ENCODE measurements around the gene IL17C.
"Not testable (repeated sequence)": the region's sequence is repeated elsewhere in the genome, so short reads cannot be mapped to it uniquely, and the experiment has no call there.

The IL17C gene

GRCh38 chr16:88638323-88639230 lies at the start of gene IL17C:
IL17C (plus strand) TSS chr16:88638572; CDS start chr16:88638642, 70 bp downstream.
- DNase-seq: no peak

GRCh38 chr16:88588754-88589153 lies 49.6 kb upstream of the IL17C start:
- DNase-seq: no peak

GRCh38 chr16:88589441-88589840 lies 48.9 kb upstream of the IL17C start:
- DNase-seq: no peak

- peak; percentile 44 for DNase-seq
Observed at GRCh38 chr16:88591577-88592021, 46.8 kb upstream of the IL17C start.

- DNase-seq: no peak
Observed at GRCh38 chr16:88593061-88593460, 45.3 kb upstream of the IL17C start.

- DNase-seq: no peak
Observed at GRCh38 chr16:88593489-88593888, 44.9 kb upstream of the IL17C start.

GRCh38 chr16:88593910-88594309 lies 44.5 kb upstream of the IL17C start:
- no peak for DNase-seq

GRCh38 chr16:88595101-88595500 lies 43.3 kb upstream of the IL17C start:
- no peak for DNase-seq

- DNase-seq: no peak
Observed at GRCh38 chr16:88595921-88596320, 42.5 kb upstream of the IL17C start.

GRCh38 chr16:88596483-88596882 lies 41.9 kb upstream of the IL17C start:
- no peak for DNase-seq

GRCh38 chr16:88597856-88598491 lies 40.4 kb upstream of the IL17C start:
- DNase-seq: no peak

GRCh38 chr16:88599092-88599733 lies 39.2 kb upstream of the IL17C start:
- no peak for DNase-seq

- DNase-seq: no peak
Observed at GRCh38 chr16:88599825-88600538, 38.4 kb upstream of the IL17C start.

- no peak for DNase-seq
Observed at GRCh38 chr16:88600539-88600896, 37.9 kb upstream of the IL17C start.

GRCh38 chr16:88601313-88602036 lies 36.9 kb upstream of the IL17C start:
- no peak for DNase-seq

GRCh38 chr16:88602091-88602490 lies 36.3 kb upstream of the IL17C start:
- DNase-seq: no peak

GRCh38 chr16:88605186-88606147 lies 32.9 kb upstream of the IL17C start:
- no peak for DNase-seq

- DNase-seq: no peak
Observed at GRCh38 chr16:88606148-88606757, 32.1 kb upstream of the IL17C start.

- DNase-seq: no peak
Observed at GRCh38 chr16:88608076-88608475, 30.3 kb upstream of the IL17C start.

GRCh38 chr16:88609426-88609825 lies 28.9 kb upstream of the IL17C start:
- DNase-seq: not testable (repeated sequence)

- DNase-seq: no peak
Observed at GRCh38 chr16:88610080-88610479, 28.3 kb upstream of the IL17C start.
